H9 (cell line): Measurements from ENCODE around the gene DDIAS. TPM values are rescaled to one million over a fixed set of nuclear protein-coding genes. Genes with fewer than 3 reads are reported as not detected.

Experiments used
- DNase-seq: peaks from one replicate; pipeline ENCODE4 v3.0.0-alpha.2; 2017
- H2AFZ ChIP-seq: one replicate; pipeline ENCODE4 v1.6.1; 2013; ENCODE audit warnings: mild to moderate bottlenecking, low read length, control low read depth, moderate library complexity
- H2AK5ac ChIP-seq: 2 replicates; pipeline ENCODE4 v1.6.1; 2013; ENCODE audit warnings: low read length, control low read depth, mixed read lengths; ENCODE audit not compliant: insufficient read length
- H2BK120ac ChIP-seq: one replicate; pipeline ENCODE4 v1.6.1; 2013; ENCODE audit warnings: low read depth, mild to moderate bottlenecking, low read length, control low read depth, inconsistent platforms; ENCODE audit not compliant: poor library complexity, severe bottlenecking
- H2BK12ac ChIP-seq: 2 replicates; pipeline ENCODE4 v1.6.1; 2013; ENCODE audit warnings: low read length, control low read depth, mixed read lengths, low read depth; ENCODE audit not compliant: insufficient read length
- H2BK15ac ChIP-seq: 2 replicates; pipeline ENCODE4 v1.6.1; 2013; ENCODE audit warnings: low read depth, low read length, control low read depth
- H2BK20ac ChIP-seq: one replicate; pipeline ENCODE4 v1.6.1; 2013; ENCODE audit warnings: low read depth, mild to moderate bottlenecking, low read length, control low read depth, inconsistent platforms; ENCODE audit not compliant: poor library complexity, severe bottlenecking
- H2BK5ac ChIP-seq: 2 replicates; pipeline ENCODE4 v1.6.1; 2013; ENCODE audit warnings: low read length, control low read depth, mixed read lengths; ENCODE audit not compliant: insufficient read length
- H3K14ac ChIP-seq: 2 replicates; pipeline ENCODE4 v1.6.1; 2013; ENCODE audit warnings: low read length, control low read depth; ENCODE audit not compliant: insufficient read depth
- H3K18ac ChIP-seq: 2 replicates; pipeline ENCODE4 v1.6.1; 2013; ENCODE audit warnings: low read depth, mild to moderate bottlenecking, mixed read lengths, low read length, control low read depth; ENCODE audit not compliant: insufficient read length
- H3K23ac ChIP-seq: 2 replicates; pipeline ENCODE4 v1.6.1; 2013; ENCODE audit warnings: low read length, control low read depth, mixed read lengths, low read depth; ENCODE audit not compliant: insufficient read length
- H3K23me2 ChIP-seq: 2 replicates; pipeline ENCODE4 v1.6.1; 2013; ENCODE audit warnings: low read depth, mild to moderate bottlenecking, mixed read lengths, low read length, control low read depth; ENCODE audit not compliant: insufficient read length, poor library complexity, severe bottlenecking
- H3K27ac ChIP-seq: 2 replicates; pipeline ENCODE4 v1.5.1; 2013; ENCODE audit warnings: low read length, control low read depth, mixed read lengths, low read depth; ENCODE audit not compliant: insufficient read length
- H3K27me3 ChIP-seq: 2 replicates; pipeline ENCODE4 v1.6.1; 2013; ENCODE audit warnings: low read length, control low read depth, inconsistent platforms; ENCODE audit not compliant: insufficient read depth
- H3K4ac ChIP-seq: 2 replicates; pipeline ENCODE4 v1.6.1; 2013; ENCODE audit warnings: low read depth, mild to moderate bottlenecking, control low read depth, inconsistent platforms, low read length, moderate library complexity
- H3K4me1 ChIP-seq: 2 replicates; pipeline ENCODE4 v1.6.1; 2013; ENCODE audit warnings: low read length, control low read depth, inconsistent platforms; ENCODE audit not compliant: insufficient read depth
- H3K4me2 ChIP-seq: 2 replicates; pipeline ENCODE4 v1.6.1; 2013; ENCODE audit warnings: low read length, control low read depth, mixed read lengths; ENCODE audit not compliant: insufficient read length, insufficient read depth
- H3K56ac ChIP-seq: 2 replicates; pipeline ENCODE4 v1.6.1; 2013; ENCODE audit warnings: low read depth, mild to moderate bottlenecking, mixed read lengths, low read length, control low read depth; ENCODE audit not compliant: insufficient read length
- H3K79me1 ChIP-seq: 2 replicates; pipeline ENCODE4 v1.6.1; 2013; ENCODE audit warnings: low read depth, mild to moderate bottlenecking, moderate library complexity, low read length, control low read depth, inconsistent platforms; ENCODE audit not compliant: insufficient read depth, poor library complexity, severe bottlenecking
- H3K79me2 ChIP-seq: 2 replicates; pipeline ENCODE4 v1.6.1; 2013; ENCODE audit warnings: low read length, control low read depth, inconsistent platforms; ENCODE audit not compliant: insufficient read depth
- H3K9ac ChIP-seq: 2 replicates; pipeline ENCODE4 v1.6.1; 2013; ENCODE audit warnings: low read length, control low read depth, mixed read lengths; ENCODE audit not compliant: insufficient read length; ENCODE audit errors: extremely low read depth
- H3K9me3 ChIP-seq: one replicate; pipeline ENCODE4 v1.6.1; 2013; ENCODE audit warnings: low read depth, low read length, inconsistent platforms; ENCODE audit not compliant: control insufficient read depth
- H3T11ph ChIP-seq: one replicate; pipeline ENCODE4 v1.6.1; 2013; ENCODE audit warnings: mild to moderate bottlenecking, low read length, control low read depth, inconsistent platforms
- H4K20me1 ChIP-seq: one replicate; pipeline ENCODE4 v1.6.1; 2013; ENCODE audit not compliant: control insufficient read depth, insufficient read length, insufficient read depth
- H4K5ac ChIP-seq: 2 replicates; pipeline ENCODE4 v1.6.1; 2013; ENCODE audit warnings: low read depth, mild to moderate bottlenecking, mixed read lengths, low read length, control low read depth; ENCODE audit not compliant: insufficient read length
- H4K8ac ChIP-seq: replicated peaks from 2 replicates; pipeline ENCODE4 v1.6.1; 2013; ENCODE audit warnings: low read length, control low read depth, mixed read lengths, low read depth; ENCODE audit not compliant: insufficient read length
- H4K91ac ChIP-seq: 2 replicates; pipeline ENCODE4 v1.6.1; 2013; ENCODE audit warnings: low read depth, mild to moderate bottlenecking, moderate library complexity, mixed read lengths, low read length, control low read depth; ENCODE audit not compliant: insufficient read length
- H3K27ac Mint-ChIP-seq, 3 experiments: 2 replicates in 2 of 3; 3 replicates in 1 of 3; pipeline ENCODE4 v1.8.0; 2020 to 2021; ENCODE audit warnings: mixed read lengths in 3 of 3, mild to moderate bottlenecking in 1 of 3, moderate library complexity in 1 of 3
- H3K27me3 Mint-ChIP-seq: 2 replicates; pipeline ENCODE4 v1.8.0; 2021; ENCODE audit warnings: low read depth, mild to moderate bottlenecking, moderate library complexity, mixed read lengths
- H3K36me3 Mint-ChIP-seq, 3 experiments: 2 replicates in 2 of 3; 3 replicates in 1 of 3; pipeline ENCODE4 v1.8.0; 2020 to 2021; ENCODE audit warnings: low read depth in 3 of 3, mixed read lengths in 3 of 3; ENCODE audit not compliant: insufficient read depth in 1 of 3
- H3K4me1 Mint-ChIP-seq, 2 experiments: 2 replicates each; pipeline ENCODE4 v1.8.0; 2020; ENCODE audit warnings: mixed read lengths in 2 of 2
- H3K4me3 Mint-ChIP-seq, 2 experiments: 2 replicates in 1 of 2; 3 replicates in 1 of 2; pipeline ENCODE4 v1.8.0; 2020 to 2021; ENCODE audit warnings: mild to moderate bottlenecking in 2 of 2, mixed read lengths in 2 of 2, moderate library complexity in 1 of 2
- H3K9me3 Mint-ChIP-seq, 2 experiments: 2 replicates in 1 of 2; 3 replicates in 1 of 2; pipeline ENCODE4 v1.8.0; 2020; ENCODE audit warnings: mild to moderate bottlenecking in 2 of 2, mixed read lengths in 2 of 2, moderate library complexity in 1 of 2
- CTCF ChIP-seq: fragments of 200-600 bp; sonication (generic); conservative IDR thresholded peaks from 3 replicates; pipeline ENCODE4 v1.8.0; 2021; ENCODE audit warnings: antibody characterized with exemption, mild to moderate bottlenecking
- WGBS: extraction: QIAGEN DNeasy Blood & Tissue Kit; methylation state at CpG from one replicate; pipeline ENCODE4 v1.1.7; 2013; ENCODE audit warnings: missing lambda C conversion rate, low lambda C conversion rate, mixed read lengths; ENCODE audit not compliant: insufficient read length; ENCODE audit errors: extremely low coverage; 5-methylcytosine and 5-hydroxymethylcytosine counted together
- total RNA-seq: library from RNA; stranded (reverse); gene quantifications from 2 replicates; pipeline ENCODE4 v1.2.1, GENCODE V29; 2021

The DDIAS gene
- total RNA-seq, 1 experiment from 2014 or later: 18.6 TPM

DNA sequence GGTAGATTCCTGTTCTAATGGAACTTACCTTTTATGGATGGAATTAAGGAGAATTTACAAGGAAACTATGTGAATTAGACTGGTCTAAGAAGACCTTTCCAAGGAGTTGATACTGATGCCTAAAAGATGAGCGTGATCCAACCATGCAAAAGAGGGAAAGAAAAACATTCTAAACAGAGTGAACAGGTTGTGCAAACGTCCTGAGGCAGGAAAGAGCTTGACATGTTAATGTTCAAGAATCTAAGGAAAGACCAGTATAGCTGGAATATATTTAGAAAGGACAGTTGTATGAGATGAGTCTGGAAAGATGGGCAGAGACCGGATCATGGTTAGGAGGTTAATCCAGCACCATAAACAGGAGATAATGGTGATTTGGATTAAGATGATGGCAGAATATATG is 1.3 kb downstream of the DDIAS start:
- H3K79me2 ChIP-seq: peaks cover 11% of the 10 kb centered on the region; the same call in 1 of the 2 replicates
- H3K4me1 ChIP-seq: peaks cover 3% of the 10 kb centered on the region; the same call in 1 of the 2 replicates
- H3K27ac ChIP-seq: no peak overlapping the region
- no peak overlapping the region for H3T11ph ChIP-seq
- Mint-ChIP-seq H3K27me3 (no peaks in the 10 kb centered on the region), H3K36me3 (no peaks in the 10 kb centered on the region), H3K4me1 (peaks cover 36% of the 10 kb centered on the region in 2 experiments), H3K4me3 (peak overlapping the region; percentile 92 to 99), H3K27ac (no peak overlapping the region; a peak in 1 of 7 replicates), H3K9me3 (no peaks in the 10 kb centered on the region; a peak in 1 of 5 replicates)
- H3K23me2 ChIP-seq: peaks cover 16% of the 10 kb centered on the region
- no peak overlapping the region for H3K23ac ChIP-seq
- no peak overlapping the region for H2BK120ac ChIP-seq
- no peak overlapping the region for H3K9ac ChIP-seq
- H4K8ac ChIP-seq: no peak overlapping the region
- no peak overlapping the region for H4K91ac ChIP-seq
- no peak overlapping the region for H4K5ac ChIP-seq
- H2BK20ac ChIP-seq: no peak overlapping the region
- H3K9me3 ChIP-seq: no peaks in the 10 kb centered on the region
- H3K18ac ChIP-seq: no peak overlapping the region
- H3K27me3 ChIP-seq: no peaks in the 10 kb centered on the region
- no peak overlapping the region for H3K4ac ChIP-seq
- H2BK15ac ChIP-seq: no peak overlapping the region
- H2AFZ ChIP-seq: no peak overlapping the region
- no peak for DNase-seq
- H2BK12ac ChIP-seq: no peak overlapping the region
- no peak overlapping the region for H3K56ac ChIP-seq
- no peaks in the 10 kb centered on the region for H3K79me1 ChIP-seq
- no peak overlapping the region for H2AK5ac ChIP-seq
- no CpG with 5 or more reads among the region's 3 CpGs for WGBS
- no peak for TF ChIP-seq CTCF
- H2BK5ac ChIP-seq: no peak overlapping the region
- peak overlapping the region; percentile 90 for H3K4me2 ChIP-seq
- H3K14ac ChIP-seq: no peak overlapping the region
- H4K20me1 ChIP-seq: no peaks in the 10 kb centered on the region
